Measurements from ENCODE around the gene NECTIN2.
"Not testable (repeated sequence)": the region's sequence is repeated elsewhere in the genome, so short reads cannot be mapped to it uniquely, and the experiment has no call there.

Gene NECTIN2

DNA sequence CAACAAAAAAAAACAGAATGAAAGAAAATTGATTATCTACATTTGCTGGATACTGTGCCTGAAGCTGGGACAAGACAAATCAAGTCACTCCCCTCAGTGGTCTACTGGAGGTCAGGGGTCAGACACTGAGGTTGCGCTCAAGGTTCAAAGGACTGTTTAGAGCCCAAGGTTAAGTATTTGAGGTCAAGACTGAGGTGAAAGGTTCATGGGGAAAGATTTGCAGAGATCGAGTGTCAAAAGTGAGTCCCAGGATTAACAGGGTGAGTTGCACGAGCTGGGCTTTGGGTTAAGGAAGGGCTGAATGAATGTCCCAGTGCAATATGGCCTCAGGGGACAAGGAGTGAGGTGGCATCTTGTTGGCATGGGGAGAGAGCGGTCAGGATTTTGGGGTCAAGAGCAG is 41.6 kb downstream of the NECTIN2 start:
- no peak for DNase-seq

GRCh38 chr19:44888335-44888734 is 42.2 kb downstream of the NECTIN2 start:
- DNase-seq: not testable (repeated sequence)

GRCh38 chr19:44889830-44890365 is 43.8 kb downstream of the NECTIN2 start:
- no peak for DNase-seq

- DNase-seq: peak; percentile 100
These were observed 44.4 kb downstream of the NECTIN2 start for GRCh38 chr19:44890366-44891015.

- DNase-seq: peak; percentile 9
These were observed 45.2 kb downstream of the NECTIN2 start, which contains the start of gene TOMM40 for GRCh38 chr19:44891016-44891882. TOMM40 (plus strand) TSS chr19:44891254; CDS start chr19:44891416, 162 bp downstream.

GRCh38 chr19:44892932-44893331 is 46.8 kb downstream of the NECTIN2 start:
- DNase-seq: no peak

GRCh38 chr19:44893332-44894051 is 47.4 kb downstream of the NECTIN2 start:
- no peak for DNase-seq

GRCh38 chr19:44894052-44894400 is 47.9 kb downstream of the NECTIN2 start:
- no peak for DNase-seq

DNA sequence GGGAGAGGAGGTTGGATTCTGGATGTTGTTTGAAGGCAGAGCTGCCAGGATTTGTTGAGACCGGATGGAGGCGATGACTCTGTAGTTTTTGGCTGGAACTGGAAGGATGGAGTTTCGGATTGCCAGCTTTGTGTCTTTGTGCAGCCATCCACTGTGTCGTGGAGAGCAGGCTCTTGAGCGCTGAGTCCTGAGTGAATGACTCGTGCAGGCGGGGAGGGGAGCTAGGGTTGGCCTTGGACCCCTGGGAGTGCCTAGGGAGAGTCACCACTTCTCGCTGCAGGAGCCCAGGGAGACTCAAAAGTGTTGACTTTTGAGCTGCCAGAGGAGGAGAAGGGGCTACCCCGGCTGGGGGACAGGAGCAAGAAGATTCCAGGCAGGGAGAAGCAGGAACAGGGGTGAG is 48.8 kb downstream of the NECTIN2 start:
- DNase-seq: no peak

- no peak for DNase-seq
These were observed 51.7 kb downstream of the NECTIN2 start for GRCh38 chr19:44897835-44898234.

- DNase-seq: no peak
These were observed 54.5 kb downstream of the NECTIN2 start for GRCh38 chr19:44900328-44901244.

GRCh38 chr19:44903216-44903601 is 57.1 kb downstream of the NECTIN2 start:
- DNase-seq: no peak

- peak; percentile 48 for DNase-seq
These were observed 57.7 kb downstream of the NECTIN2 start for GRCh38 chr19:44903602-44904425.

GRCh38 chr19:44904426-44904994 is 58.4 kb downstream of the NECTIN2 start:
- no peak for DNase-seq

DNA sequence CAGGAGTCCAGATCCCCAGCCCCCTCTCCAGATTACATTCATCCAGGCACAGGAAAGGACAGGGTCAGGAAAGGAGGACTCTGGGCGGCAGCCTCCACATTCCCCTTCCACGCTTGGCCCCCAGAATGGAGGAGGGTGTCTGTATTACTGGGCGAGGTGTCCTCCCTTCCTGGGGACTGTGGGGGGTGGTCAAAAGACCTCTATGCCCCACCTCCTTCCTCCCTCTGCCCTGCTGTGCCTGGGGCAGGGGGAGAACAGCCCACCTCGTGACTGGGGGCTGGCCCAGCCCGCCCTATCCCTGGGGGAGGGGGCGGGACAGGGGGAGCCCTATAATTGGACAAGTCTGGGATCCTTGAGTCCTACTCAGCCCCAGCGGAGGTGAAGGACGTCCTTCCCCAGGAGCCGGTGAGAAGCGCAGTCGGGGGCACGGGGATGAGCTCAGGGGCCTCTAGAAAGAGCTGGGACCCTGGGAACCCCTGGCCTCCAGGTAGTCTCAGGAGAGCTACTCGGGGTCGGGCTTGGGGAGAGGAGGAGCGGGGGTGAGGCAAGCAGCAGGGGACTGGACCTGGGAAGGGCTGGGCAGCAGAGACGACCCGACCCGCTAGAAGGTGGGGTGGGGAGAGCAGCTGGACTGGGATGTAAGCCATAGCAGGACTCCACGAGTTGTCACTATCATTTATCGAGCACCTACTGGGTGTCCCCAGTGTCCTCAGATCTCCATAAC is 59.5 kb downstream of the NECTIN2 start, which contains the start of gene APOE:
TSS of gene APOE (plus strand) at position 360 of the 724 bp plus-strand sequence. CDS start 829 bp downstream, outside the sequence.
- DNase-seq: no peak

DNA sequence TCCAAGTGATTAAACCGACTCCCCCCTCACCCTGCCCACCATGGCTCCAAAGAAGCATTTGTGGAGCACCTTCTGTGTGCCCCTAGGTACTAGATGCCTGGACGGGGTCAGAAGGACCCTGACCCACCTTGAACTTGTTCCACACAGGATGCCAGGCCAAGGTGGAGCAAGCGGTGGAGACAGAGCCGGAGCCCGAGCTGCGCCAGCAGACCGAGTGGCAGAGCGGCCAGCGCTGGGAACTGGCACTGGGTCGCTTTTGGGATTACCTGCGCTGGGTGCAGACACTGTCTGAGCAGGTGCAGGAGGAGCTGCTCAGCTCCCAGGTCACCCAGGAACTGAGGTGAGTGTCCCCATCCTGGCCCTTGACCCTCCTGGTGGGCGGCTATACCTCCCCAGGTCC is 61.5 kb downstream of the NECTIN2 start:
- no peak for DNase-seq

DNA sequence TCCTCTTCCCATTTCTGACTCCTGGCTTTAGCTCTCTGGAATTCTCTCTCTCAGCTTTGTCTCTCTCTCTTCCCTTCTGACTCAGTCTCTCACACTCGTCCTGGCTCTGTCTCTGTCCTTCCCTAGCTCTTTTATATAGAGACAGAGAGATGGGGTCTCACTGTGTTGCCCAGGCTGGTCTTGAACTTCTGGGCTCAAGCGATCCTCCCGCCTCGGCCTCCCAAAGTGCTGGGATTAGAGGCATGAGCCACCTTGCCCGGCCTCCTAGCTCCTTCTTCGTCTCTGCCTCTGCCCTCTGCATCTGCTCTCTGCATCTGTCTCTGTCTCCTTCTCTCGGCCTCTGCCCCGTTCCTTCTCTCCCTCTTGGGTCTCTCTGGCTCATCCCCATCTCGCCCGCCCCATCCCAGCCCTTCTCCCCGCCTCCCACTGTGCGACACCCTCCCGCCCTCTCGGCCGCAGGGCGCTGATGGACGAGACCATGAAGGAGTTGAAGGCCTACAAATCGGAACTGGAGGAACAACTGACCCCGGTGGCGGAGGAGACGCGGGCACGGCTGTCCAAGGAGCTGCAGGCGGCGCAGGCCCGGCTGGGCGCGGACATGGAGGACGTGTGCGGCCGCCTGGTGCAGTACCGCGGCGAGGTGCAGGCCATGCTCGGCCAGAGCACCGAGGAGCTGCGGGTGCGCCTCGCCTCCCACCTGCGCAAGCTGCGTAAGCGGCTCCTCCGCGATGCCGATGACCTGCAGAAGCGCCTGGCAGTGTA is 62.2 kb downstream of the NECTIN2 start:
- DNase-seq: no peak

- DNase-seq: no peak
These were observed 62.8 kb downstream of the NECTIN2 start for GRCh38 chr19:44908836-44909261.

DNA sequence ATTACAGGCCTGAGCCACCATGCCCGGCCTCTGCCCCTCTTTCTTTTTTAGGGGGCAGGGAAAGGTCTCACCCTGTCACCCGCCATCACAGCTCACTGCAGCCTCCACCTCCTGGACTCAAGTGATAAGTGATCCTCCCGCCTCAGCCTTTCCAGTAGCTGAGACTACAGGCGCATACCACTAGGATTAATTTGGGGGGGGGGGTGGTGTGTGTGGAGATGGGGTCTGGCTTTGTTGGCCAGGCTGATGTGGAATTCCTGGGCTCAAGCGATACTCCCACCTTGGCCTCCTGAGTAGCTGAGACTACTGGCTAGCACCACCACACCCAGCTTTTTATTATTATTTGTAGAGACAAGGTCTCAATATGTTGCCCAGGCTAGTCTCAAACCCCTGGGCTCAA is 63.7 kb downstream of the NECTIN2 start:
- DNase-seq: no peak
